Gastroesophageal sphincter (tissue), 4 donors: Measurements from ENCODE around the gene TSHR. TPM values are rescaled to one million over a fixed set of nuclear protein-coding genes. Genes with fewer than 3 reads are reported as not detected.

Source experiments
- ATAC-seq: fragments of 150-250 bp; one replicate; pipeline ENCODE4 v1.9.1; 2016; ENCODE audit warnings: mild to moderate bottlenecking, moderate library complexity
- H3K27ac ChIP-seq, 4 donors: fragments of 200-600 bp; sonication (generic) in 3 of 4; 1 replicate in 3 of 4; 2 replicates in 1 of 4; pipeline ENCODE4 v1.5.1; 2016 to 2019
- H3K27me3 ChIP-seq: fragments of 200-600 bp; sonication (generic); one replicate; pipeline ENCODE4 v1.5.1; 2019
- H3K36me3 ChIP-seq, 2 donors: fragments of 200-600 bp; sonication (generic); one replicate each; pipeline ENCODE4 v1.5.1; 2019; ENCODE audit warnings: control low read depth in 1 of 2
- H3K4me1 ChIP-seq, 3 donors: fragments of 200-600 bp; sonication (generic); 1 replicate in 2 of 3; 2 replicates in 1 of 3; pipeline ENCODE4 v1.5.1; 2016 to 2019; ENCODE audit warnings: control low read depth in 2 of 3
- H3K4me3 ChIP-seq, 2 donors: fragments of 200-600 bp; sonication (generic); one replicate each; pipeline ENCODE4 v1.5.1; 2019; ENCODE audit warnings: mild to moderate bottlenecking in 1 of 2, moderate library complexity in 1 of 2
- H3K9me3 ChIP-seq, 3 donors: fragments of 200-600 bp; sonication (generic); one replicate each; pipeline ENCODE4 v1.5.1; 2017 to 2019; ENCODE audit warnings: control low read depth in 2 of 3
- EP300 ChIP-seq: sonication (generic); formaldehyde crosslinking; IDR thresholded peaks from one replicate; pipeline ENCODE4 v1.6.1; 2017; ENCODE audit warnings: antibody characterized with exemption, mild to moderate bottlenecking
- POLR2A ChIP-seq, 2 donors: fragments of 450-650 bp; IDR thresholded peaks; one replicate each; pipeline ENCODE4 v1.6.1; 2017; ENCODE audit warnings: antibody characterized with exemption in 2 of 2, mild to moderate bottlenecking in 2 of 2, moderate library complexity in 1 of 2
- POLR2AphosphoS5 ChIP-seq: sonication (generic); formaldehyde crosslinking; IDR thresholded peaks from one replicate; pipeline ENCODE4 v1.6.1; 2017; ENCODE audit warnings: antibody characterized with exemption
- WGBS, 2 donors: methylation state at CpG; one replicate each; pipeline ENCODE4 v1.1.5; 2018; ENCODE audit warnings: low coverage in 1 of 2; 5-methylcytosine and 5-hydroxymethylcytosine counted together
- total RNA-seq, 4 donors: library from RNA; depleted of rRNA; stranded (reverse); fragments of >200 nt; gene quantifications; one replicate each; pipeline ENCODE4 v1.1.0, GENCODE V29; 2016
- TF ChIP-seq, protein P1 (sequence below), 4 experiments: fragments of 200-600 bp in 2 of 4; fragments of 450-650 bp in 2 of 4; sonication (generic) in 1 of 4; IDR thresholded peaks; one replicate each; pipeline ENCODE4 v1.5.1; 2017 to 2019; ENCODE audit warnings: antibody characterized with exemption in 4 of 4, mild to moderate bottlenecking in 2 of 4, moderate library complexity in 2 of 4

Gene TSHR
- total RNA-seq, 4 donors from 2014 or later = 0.08 TPM; not detected in 3

DNA sequence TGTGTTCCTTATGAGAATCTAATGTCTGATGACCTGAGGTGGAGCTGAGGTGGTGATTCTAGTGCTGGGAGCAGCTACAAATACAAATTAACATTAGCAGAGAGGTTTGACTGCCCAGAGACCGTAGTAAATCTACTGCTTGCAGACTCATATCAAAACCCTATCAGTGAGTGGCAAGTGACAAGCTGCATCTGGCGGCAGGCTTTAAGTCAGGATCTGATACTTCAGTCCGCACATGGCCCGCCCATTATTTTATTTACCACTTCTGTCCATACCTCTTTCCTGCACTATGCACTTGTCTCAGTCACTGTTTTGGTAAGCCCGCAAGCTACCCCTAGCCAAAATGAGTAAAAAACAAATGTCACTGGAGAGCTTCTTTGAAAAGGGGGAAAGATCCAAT lies 25.3 kb upstream of the TSHR start:
- Histone ChIP-seq H3K9me3 (no peaks in the 10 kb centered on the region), H3K27ac (no peak overlapping the region), H3K4me3 (no peak overlapping the region), H3K27me3 (no peaks in the 10 kb centered on the region), H3K4me1 (no peaks in the 10 kb centered on the region), H3K36me3 (no peaks in the 10 kb centered on the region)
- TF ChIP-seq POLR2AphosphoS5 = no peak
- no peak for TF ChIP-seq POLR2A (IDR thresholded peaks at IDR 0.05)
- TF ChIP-seq, protein P1, sequence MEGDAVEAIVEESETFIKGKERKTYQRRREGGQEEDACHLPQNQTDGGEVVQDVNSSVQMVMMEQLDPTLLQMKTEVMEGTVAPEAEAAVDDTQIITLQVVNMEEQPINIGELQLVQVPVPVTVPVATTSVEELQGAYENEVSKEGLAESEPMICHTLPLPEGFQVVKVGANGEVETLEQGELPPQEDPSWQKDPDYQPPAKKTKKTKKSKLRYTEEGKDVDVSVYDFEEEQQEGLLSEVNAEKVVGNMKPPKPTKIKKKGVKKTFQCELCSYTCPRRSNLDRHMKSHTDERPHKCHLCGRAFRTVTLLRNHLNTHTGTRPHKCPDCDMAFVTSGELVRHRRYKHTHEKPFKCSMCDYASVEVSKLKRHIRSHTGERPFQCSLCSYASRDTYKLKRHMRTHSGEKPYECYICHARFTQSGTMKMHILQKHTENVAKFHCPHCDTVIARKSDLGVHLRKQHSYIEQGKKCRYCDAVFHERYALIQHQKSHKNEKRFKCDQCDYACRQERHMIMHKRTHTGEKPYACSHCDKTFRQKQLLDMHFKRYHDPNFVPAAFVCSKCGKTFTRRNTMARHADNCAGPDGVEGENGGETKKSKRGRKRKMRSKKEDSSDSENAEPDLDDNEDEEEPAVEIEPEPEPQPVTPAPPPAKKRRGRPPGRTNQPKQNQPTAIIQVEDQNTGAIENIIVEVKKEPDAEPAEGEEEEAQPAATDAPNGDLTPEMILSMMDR (IDR thresholded peaks at IDR 0.05) = no peak
- TF ChIP-seq EP300 = no peak
- ATAC-seq = no peak
- 93 to 96% methylated on average over 3 to 5 of the region's 5 CpGs for WGBS, 2 donors

DNA sequence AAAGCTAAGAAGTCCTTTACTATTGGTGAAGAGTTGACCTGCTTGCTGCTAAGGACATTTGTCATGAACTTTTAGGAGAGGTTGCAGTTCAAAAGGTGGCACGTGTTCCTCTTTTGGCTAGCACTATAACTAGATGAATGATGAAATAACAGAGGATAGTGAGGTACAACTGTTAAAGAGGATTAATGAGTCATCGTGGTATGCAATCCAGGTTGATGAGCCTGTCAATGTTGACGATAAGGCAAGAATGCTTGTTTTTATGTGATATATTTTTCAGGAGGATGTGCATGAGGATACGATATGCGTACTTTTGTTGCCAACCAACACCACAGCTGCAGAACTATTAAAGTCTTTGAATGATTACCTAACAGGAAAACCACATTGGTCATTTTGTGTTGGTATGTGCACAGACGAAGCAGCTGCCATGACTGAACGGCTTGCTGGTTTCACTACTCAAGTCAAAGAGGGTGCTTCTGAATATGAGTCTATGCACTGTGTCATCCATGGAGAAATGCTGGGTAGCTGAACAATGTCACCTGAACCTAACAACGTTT lies 24.5 kb upstream of the TSHR start:
- Histone ChIP-seq H3K27ac (no peak overlapping the region), H3K27me3 (no peaks in the 10 kb centered on the region), H3K36me3 (no peaks in the 10 kb centered on the region), H3K9me3 (no peaks in the 10 kb centered on the region), H3K4me1 (no peaks in the 10 kb centered on the region), H3K4me3 (no peak overlapping the region)
- TF ChIP-seq EP300 (no peak), POLR2A (IDR thresholded peaks at IDR 0.05) (no peak), POLR2AphosphoS5 (no peak)
- TF ChIP-seq, protein P1 (IDR thresholded peaks at IDR 0.05) = no peak
- WGBS, 2 donors = 61 to 66% methylated on average over 7 to 8 of the region's 8 CpGs
- ATAC-seq = no peak

DNA sequence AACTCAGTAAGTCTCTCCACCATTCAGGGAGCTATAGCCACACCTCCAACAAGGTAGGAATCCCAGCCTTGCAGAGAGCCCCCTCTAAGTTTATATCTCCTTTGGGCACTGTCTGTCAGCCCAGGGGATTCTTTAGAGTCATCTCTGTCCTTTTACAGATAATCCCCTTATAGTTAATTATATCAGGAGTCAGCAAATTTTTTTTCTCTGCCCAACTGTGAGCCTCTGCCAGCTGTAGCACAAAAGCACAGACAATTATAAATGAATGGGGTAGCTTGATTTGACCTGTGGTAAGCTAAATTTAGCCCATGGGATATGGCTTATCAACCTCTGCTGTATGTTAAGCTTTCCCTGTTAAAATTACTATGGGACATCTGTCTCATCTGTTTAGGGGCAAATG lies 22.1 kb upstream of the TSHR start:
- Histone ChIP-seq H3K4me1 (no peaks in the 10 kb centered on the region), H3K27me3 (no peaks in the 10 kb centered on the region), H3K9me3 (no peaks in the 10 kb centered on the region), H3K27ac (no peak overlapping the region), H3K36me3 (peaks cover 0 to 4% of the 10 kb centered on the region in 2 donors), H3K4me3 (no peak overlapping the region)
- ATAC-seq = no peak
- TF ChIP-seq POLR2A (IDR thresholded peaks at IDR 0.05) (no peak), EP300 (no peak), POLR2AphosphoS5 (no peak)
- TF ChIP-seq, protein P1 (IDR thresholded peaks at IDR 0.05) = no peak

DNA sequence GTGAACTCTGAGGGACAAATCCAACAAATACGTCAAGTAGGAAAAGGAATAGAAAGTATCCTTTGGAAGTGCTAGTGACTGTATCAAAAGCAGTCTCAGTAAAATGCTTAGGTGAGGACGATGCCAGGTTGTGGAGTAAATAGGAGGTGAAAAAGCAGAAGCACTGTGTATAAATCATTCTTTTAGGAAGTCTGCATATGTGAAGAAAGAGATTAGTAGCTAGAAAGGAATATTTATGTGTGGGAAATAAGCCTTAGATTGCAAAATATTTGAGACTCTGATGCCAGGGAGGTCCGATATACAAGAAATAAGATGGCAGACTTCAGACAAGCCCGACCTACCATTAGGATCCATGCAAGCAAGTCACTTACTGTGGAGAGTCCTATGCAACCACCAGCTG lies 21.7 kb upstream of the TSHR start:
- ATAC-seq = no peak
- 80 to 87% methylated on average over 3 to 4 of the region's 4 CpGs for WGBS, 2 donors

DNA sequence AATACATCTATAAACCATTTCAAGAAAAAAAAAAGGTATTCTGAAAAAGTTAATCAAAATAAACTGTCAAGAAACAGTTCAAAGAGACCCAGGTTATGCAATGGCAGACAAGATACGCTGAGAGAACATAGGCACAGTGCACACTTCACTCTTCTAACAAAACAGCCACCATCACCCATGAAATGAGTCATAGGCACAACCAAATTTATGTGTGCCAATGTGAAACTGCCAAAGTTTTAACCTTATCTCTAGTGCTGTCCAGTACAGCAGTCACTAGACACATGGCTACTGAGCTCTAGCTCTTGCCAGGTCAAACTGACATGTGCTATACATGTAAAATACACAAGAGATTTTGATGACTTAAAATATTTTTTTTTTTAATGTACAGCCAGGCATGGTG lies 15.3 kb upstream of the TSHR start:
- no peaks in the 10 kb centered on the region for H3K27me3 ChIP-seq
- TF ChIP-seq, protein P1 (IDR thresholded peaks at IDR 0.05) = no peak
- TF ChIP-seq POLR2AphosphoS5 = no peak
- no peak for TF ChIP-seq POLR2A (IDR thresholded peaks at IDR 0.05)
- TF ChIP-seq EP300 = no peak
- H3K4me1 ChIP-seq = peaks cover 0 to 21% (median 7%) of the 10 kb centered on the region in 3 donors
- ATAC-seq = no peak
- no peak overlapping the region for H3K4me3 ChIP-seq
- H3K9me3 ChIP-seq = no peaks in the 10 kb centered on the region
- 79 to 83% methylated on average over 1 of the region's 1 CpG for WGBS, 2 donors
- H3K27ac ChIP-seq = no peak overlapping the region
- H3K36me3 ChIP-seq = peaks cover 0 to 10% of the 10 kb centered on the region in 2 donors

More for the DNA sequence above, 21.7 kb upstream of the TSHR start:
- Histone ChIP-seq H3K27ac (no peak overlapping the region), H3K9me3 (no peaks in the 10 kb centered on the region), H3K27me3 (no peaks in the 10 kb centered on the region), H3K4me3 (no peak overlapping the region), H3K36me3 (peaks cover 0 to 8% of the 10 kb centered on the region in 2 donors), H3K4me1 (no peaks in the 10 kb centered on the region)
- no peak for TF ChIP-seq EP300
- TF ChIP-seq, protein P1 (IDR thresholded peaks at IDR 0.05) = no peak
- TF ChIP-seq POLR2AphosphoS5 = no peak
- TF ChIP-seq POLR2A (IDR thresholded peaks at IDR 0.05) = no peak
